HepG2 (cell line): ENCODE data around the gene STC2. TPM values are rescaled to one million over a fixed set of nuclear protein-coding genes. Genes with fewer than 3 reads are reported as not detected.

Experiments
- ARID2 ChIP-seq: sonication (generic); formaldehyde crosslinking; IDR thresholded peaks from 2 replicates; pipeline ENCODE4 v1.8.1; 2022; ENCODE audit warnings: mild to moderate bottlenecking, missing genetic modification reagents, borderline replicate concordance
- ATAD3A ChIP-seq: sonication (generic); formaldehyde crosslinking; IDR thresholded peaks from 2 replicates; pipeline ENCODE4 v1.4.0; 2020; ENCODE audit warnings: missing genetic modification reagents
- ATF1 ChIP-seq: IDR thresholded peaks from 2 replicates; pipeline ENCODE4 v1.6.1; 2016; ENCODE audit warnings: mild to moderate bottlenecking, control low read depth
- FOXA3 ChIP-seq: IDR thresholded peaks from 2 replicates; pipeline ENCODE4 v1.6.1; 2016; ENCODE audit warnings: missing genetic modification reagents, missing compliant biosample characterization
- HIVEP1 ChIP-seq: sonication (generic); formaldehyde crosslinking; IDR thresholded peaks from 2 replicates; pipeline ENCODE4 v1.4.0; 2020; ENCODE audit warnings: mild to moderate bottlenecking, missing genetic modification reagents
- KLF11 ChIP-seq: IDR thresholded peaks from 2 replicates; pipeline ENCODE4 v1.6.1; 2016; ENCODE audit warnings: missing compliant biosample characterization
- MLX ChIP-seq: IDR thresholded peaks from 2 replicates; pipeline ENCODE4 v1.6.1; 2016
- MTA3 ChIP-seq: sonication (generic); formaldehyde crosslinking; IDR thresholded peaks from 2 replicates; pipeline ENCODE4 v1.4.0; 2020; ENCODE audit warnings: missing genetic modification reagents
- PLRG1 ChIP-seq: fragments of 450-650 bp; conservative IDR thresholded peaks from 2 replicates; pipeline ENCODE4 v1.6.1; 2016
- PRPF4 ChIP-seq: fragments of 200-400 bp; formaldehyde crosslinking; IDR thresholded peaks from 2 replicates; pipeline ENCODE4 v1.6.1; 2016; ENCODE audit warnings: low read length, low read depth; ENCODE audit not compliant: poor library complexity, severe bottlenecking
- U2AF1 ChIP-seq: fragments of 200-400 bp; formaldehyde crosslinking; optimal IDR thresholded peaks from 2 replicates; pipeline ENCODE3; 2017; ENCODE audit warnings: mild to moderate bottlenecking, low read depth, low read length
- ZBTB38 ChIP-seq: sonication (generic); formaldehyde crosslinking; IDR thresholded peaks from 2 replicates; pipeline ENCODE4 v1.5.1; 2020; ENCODE audit warnings: mild to moderate bottlenecking, missing genetic modification reagents
- ZC3H13 ChIP-seq: sonication (generic); formaldehyde crosslinking; IDR thresholded peaks from 2 replicates; pipeline ENCODE4 v1.8.1; 2023; ENCODE audit warnings: mild to moderate bottlenecking, missing genetic modification reagents, moderate library complexity
- ZNF24 ChIP-seq: fragments of 450-650 bp; IDR thresholded peaks from 2 replicates; pipeline ENCODE4 v1.6.1; 2017; ENCODE audit warnings: antibody characterized with exemption, mild to moderate bottlenecking
- ZNF276 ChIP-seq: sonication (generic); formaldehyde crosslinking; IDR thresholded peaks from 2 replicates; pipeline ENCODE4 v1.4.0; 2020; ENCODE audit warnings: mild to moderate bottlenecking, low read depth, missing genetic modification reagents
- ZNF296 ChIP-seq: sonication (generic); formaldehyde crosslinking; conservative IDR thresholded peaks from 2 replicates; pipeline ENCODE4 v1.5.0; 2020; ENCODE audit warnings: mild to moderate bottlenecking, missing genetic modification reagents
- ZNF431 ChIP-seq: sonication (generic); formaldehyde crosslinking; IDR thresholded peaks from 2 replicates; pipeline ENCODE4 v1.9.0; 2022; ENCODE audit warnings: missing genetic modification reagents, low read depth, mild to moderate bottlenecking, borderline replicate concordance
- ZNF724P ChIP-seq: sonication (generic); formaldehyde crosslinking; IDR thresholded peaks from 2 replicates; pipeline ENCODE4 v1.8.0; 2022; ENCODE audit warnings: missing genetic modification reagents, borderline replicate concordance
- polyA plus RNA-seq, 8 experiments: library from polyadenylated mRNA; depleted of rRNA in 3 of 8; stranded (reverse) in 7 of 8; unstranded in 1 of 8; fragments of >200 nt; fragmentation: Illumina TruSeq in 4 of 8; extraction: Trizol in 4 of 8; gene quantifications; 2 replicates each; pipeline versions ENCODE4 v1.2.1 to v1.2.3, GENCODE V29; 2011 to 2016; ENCODE audit warnings: low read depth in 4 of 8, missing spikeins in 1 of 8, mixed read lengths in 1 of 8; ENCODE audit not compliant: insufficient read depth in 1 of 8
- total RNA-seq, 5 experiments: library from RNA; depleted of rRNA; stranded (reverse); fragments of >200 nt; fragmentation: Illumina TruSeq; extraction: Trizol; gene quantifications; 2 replicates each; pipeline ENCODE4 v1.2.3, GENCODE V29; 2016; ENCODE audit warnings: low read depth in 1 of 5
- TF ChIP-seq, protein P1 (sequence below): sonication (generic); formaldehyde crosslinking; IDR thresholded peaks from 2 replicates; pipeline ENCODE4 v1.5.1; 2020; ENCODE audit warnings: mild to moderate bottlenecking, missing genetic modification reagents, borderline replicate concordance
- TF ChIP-seq, protein P2 (sequence below): IDR thresholded peaks from 2 replicates; pipeline ENCODE4 v1.6.1; 2016

STC2 gene
- total and polyA plus RNA-seq, 2 of the 13 experiments (the other 11 are each of a cell fraction or from before 2014, with no cell fraction given): 27.1 to 69.2 TPM

DNA sequence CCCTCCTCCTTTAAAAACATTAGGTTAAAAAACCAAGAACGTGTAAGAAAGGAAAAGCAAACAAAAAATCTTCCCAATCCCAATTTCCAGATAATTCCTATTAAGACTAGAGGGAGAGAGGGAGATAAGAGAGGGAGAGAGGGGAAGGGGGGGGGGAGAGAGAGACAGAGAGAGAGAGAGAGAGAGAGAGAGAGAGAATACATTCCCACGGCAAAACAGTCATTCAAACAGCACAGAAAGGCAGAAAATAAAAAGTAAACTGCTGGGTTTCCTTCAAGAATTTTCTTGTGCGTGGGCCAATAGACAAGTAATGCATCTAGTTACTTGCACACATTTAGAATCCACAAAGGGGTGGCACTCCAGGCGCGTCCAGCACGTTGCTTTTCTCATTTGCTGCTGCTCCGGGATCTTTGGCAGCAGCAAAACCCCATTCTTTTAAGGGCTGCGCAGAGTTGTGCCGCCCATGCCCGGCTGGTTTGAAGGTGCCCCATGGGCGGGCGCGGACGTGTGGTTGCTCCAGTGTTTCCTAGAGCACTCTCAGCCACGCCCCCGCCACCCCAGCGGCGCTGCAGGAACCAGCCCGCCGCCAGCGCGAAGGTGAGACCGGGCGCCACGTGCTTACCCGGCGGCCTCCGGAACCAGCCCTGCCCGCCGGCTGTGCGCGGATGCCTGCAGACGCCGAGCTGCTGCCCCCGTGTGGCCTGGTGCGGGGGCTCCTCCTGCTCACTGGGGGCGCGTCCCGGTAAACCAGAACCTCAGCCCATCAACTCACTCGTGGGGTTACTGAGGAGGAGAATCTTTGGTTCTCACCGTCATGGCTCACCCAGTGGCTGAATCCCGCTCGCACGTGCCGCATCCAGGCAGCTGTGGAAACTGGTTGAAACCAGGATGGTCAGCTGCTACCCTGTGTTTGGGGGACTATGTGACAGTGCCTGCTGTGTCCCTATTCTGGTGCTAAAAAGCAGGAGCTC lies 44.6 kb downstream of the STC2 start (continued):
- peak; percentile 90 for TF ChIP-seq MLX (CRISPR knock-in tag)
- peak; percentile 96 for TF ChIP-seq KLF11 (CRISPR knock-in tag)
- peak; percentile 73 for TF ChIP-seq FOXA3 (CRISPR knock-in tag)
- peak; percentile 97; the same call in 1 of the 2 replicates for TF ChIP-seq ZNF724P
- no peak for TF ChIP-seq ZNF24
- no peak for TF ChIP-seq ATAD3A (CRISPR knock-in tag)
- TF ChIP-seq ZNF276 (CRISPR knock-in tag): peak; percentile 93
- peak; percentile 96 for TF ChIP-seq ZBTB38 (CRISPR knock-in tag)
- TF ChIP-seq, protein P1, sequence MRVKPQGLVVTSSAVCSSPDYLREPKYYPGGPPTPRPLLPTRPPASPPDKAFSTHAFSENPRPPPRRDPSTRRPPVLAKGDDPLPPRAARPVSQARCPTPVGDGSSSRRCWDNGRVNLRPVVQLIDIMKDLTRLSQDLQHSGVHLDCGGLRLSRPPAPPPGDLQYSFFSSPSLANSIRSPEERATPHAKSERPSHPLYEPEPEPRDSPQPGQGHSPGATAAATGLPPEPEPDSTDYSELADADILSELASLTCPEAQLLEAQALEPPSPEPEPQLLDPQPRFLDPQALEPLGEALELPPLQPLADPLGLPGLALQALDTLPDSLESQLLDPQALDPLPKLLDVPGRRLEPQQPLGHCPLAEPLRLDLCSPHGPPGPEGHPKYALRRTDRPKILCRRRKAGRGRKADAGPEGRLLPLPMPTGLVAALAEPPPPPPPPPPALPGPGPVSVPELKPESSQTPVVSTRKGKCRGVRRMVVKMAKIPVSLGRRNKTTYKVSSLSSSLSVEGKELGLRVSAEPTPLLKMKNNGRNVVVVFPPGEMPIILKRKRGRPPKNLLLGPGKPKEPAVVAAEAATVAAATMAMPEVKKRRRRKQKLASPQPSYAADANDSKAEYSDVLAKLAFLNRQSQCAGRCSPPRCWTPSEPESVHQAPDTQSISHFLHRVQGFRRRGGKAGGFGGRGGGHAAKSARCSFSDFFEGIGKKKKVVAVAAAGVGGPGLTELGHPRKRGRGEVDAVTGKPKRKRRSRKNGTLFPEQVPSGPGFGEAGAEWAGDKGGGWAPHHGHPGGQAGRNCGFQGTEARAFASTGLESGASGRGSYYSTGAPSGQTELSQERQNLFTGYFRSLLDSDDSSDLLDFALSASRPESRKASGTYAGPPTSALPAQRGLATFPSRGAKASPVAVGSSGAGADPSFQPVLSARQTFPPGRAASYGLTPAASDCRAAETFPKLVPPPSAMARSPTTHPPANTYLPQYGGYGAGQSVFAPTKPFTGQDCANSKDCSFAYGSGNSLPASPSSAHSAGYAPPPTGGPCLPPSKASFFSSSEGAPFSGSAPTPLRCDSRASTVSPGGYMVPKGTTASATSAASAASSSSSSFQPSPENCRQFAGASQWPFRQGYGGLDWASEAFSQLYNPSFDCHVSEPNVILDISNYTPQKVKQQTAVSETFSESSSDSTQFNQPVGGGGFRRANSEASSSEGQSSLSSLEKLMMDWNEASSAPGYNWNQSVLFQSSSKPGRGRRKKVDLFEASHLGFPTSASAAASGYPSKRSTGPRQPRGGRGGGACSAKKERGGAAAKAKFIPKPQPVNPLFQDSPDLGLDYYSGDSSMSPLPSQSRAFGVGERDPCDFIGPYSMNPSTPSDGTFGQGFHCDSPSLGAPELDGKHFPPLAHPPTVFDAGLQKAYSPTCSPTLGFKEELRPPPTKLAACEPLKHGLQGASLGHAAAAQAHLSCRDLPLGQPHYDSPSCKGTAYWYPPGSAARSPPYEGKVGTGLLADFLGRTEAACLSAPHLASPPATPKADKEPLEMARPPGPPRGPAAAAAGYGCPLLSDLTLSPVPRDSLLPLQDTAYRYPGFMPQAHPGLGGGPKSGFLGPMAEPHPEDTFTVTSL (CRISPR knock-in tag): peak; percentile 78
- no peak for TF ChIP-seq U2AF1
- peak; percentile 85; the same call in 1 of the 2 replicates for TF ChIP-seq ZC3H13
- no peak for TF ChIP-seq MTA3
- TF ChIP-seq ZNF296 (CRISPR knock-in tag): no peak
- peak; percentile 79; the same call in 1 of the 2 replicates for TF ChIP-seq HIVEP1 (CRISPR knock-in tag)
- TF ChIP-seq ATF1 (CRISPR knock-in tag): no peak
- TF ChIP-seq, protein P2, sequence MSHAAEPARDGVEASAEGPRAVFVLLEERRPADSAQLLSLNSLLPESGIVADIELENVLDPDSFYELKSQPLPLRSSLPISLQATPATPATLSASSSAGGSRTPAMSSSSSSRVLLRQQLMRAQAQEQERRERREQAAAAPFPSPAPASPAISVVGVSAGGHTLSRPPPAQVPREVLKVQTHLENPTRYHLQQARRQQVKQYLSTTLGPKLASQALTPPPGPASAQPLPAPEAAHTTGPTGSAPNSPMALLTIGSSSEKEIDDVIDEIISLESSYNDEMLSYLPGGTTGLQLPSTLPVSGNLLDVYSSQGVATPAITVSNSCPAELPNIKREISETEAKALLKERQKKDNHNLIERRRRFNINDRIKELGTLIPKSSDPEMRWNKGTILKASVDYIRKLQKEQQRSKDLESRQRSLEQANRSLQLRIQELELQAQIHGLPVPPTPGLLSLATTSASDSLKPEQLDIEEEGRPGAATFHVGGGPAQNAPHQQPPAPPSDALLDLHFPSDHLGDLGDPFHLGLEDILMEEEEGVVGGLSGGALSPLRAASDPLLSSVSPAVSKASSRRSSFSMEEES (CRISPR knock-in tag): peak; percentile 88
- no peak for TF ChIP-seq PRPF4
- peak; percentile 95 for TF ChIP-seq ZNF431 (CRISPR knock-in tag)
- TF ChIP-seq ARID2 (CRISPR knock-in tag): peak; percentile 90; the same call in 1 of the 2 replicates
- no peak for TF ChIP-seq PLRG1
